ENCODE measurements around the gene SLC5A1.

GRCh38 chr22:32103658-32104315 is 60.7 kb downstream of the SLC5A1 start:
- TF ChIP-seq CTCF (conservative IDR thresholded peaks at IDR 0.05; ENCODE audit: low read depth in 2 of 2) (peak; percentile 31 to 66; a peak in 3 of 4 replicates), EZH2 (IDR thresholded peaks at IDR 0.05; ENCODE audit: low read depth, unreplicated experiment) (no peak), POLR2AphosphoS5 (IDR thresholded peaks at IDR 0.05; ENCODE audit: low read depth) (no peak), EZH2phosphoT487 (IDR thresholded peaks at IDR 0.05; ENCODE audit: unreplicated experiment) (no peak), REST (IDR thresholded peaks at IDR 0.05; ENCODE audit: unreplicated experiment) (no peak)

Data from GM23338 (cell line).